GM04504 (cell line): ENCODE measurements around the gene IL3.

Source experiments
- DNase-seq: peaks from one replicate; pipeline ENCODE4 v3.0.0-alpha.2; 2012; ENCODE audit warnings: low read depth

The IL3 gene

DNA sequence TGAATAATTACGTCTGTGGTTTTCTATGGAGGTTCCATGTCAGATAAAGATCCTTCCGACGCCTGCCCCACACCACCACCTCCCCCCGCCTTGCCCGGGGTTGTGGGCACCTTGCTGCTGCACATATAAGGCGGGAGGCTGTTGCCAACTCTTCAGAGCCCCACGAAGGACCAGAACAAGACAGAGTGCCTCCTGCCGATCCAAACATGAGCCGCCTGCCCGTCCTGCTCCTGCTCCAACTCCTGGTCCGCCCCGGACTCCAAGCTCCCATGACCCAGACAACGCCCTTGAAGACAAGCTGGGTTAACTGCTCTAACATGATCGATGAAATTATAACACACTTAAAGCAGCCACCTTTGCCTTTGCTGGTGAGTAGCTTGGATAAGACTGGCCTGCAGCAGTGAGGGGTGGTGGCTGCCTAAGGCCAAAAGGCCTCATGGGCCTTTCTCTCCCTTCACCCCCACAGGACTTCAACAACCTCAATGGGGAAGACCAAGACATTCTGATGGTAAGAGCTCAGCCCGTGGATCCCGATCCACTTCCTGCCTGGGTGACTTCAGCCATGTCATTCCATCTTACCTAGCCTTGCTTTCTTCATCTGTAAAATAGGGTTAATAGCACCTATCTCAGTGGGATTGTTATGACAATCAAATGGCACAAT, at the start of gene IL3:
Gene IL3, plus strand, starts transcription at position 155 of the 661 bp plus-strand sequence. Its CDS starts 52 bp downstream, at position 207.
- no peak for DNase-seq

GRCh38 chr5:132010989-132011621, 49.4 kb upstream of the IL3 start:
- no peak for DNase-seq

GRCh38 chr5:132011622-132012343, 48.7 kb upstream of the IL3 start, which contains the start of gene ACSL6:
Gene ACSL6 (minus strand): TSS chr5:132011658. CDS start chr5:132011553, 105 bp downstream.
- no peak for DNase-seq

- DNase-seq = peak; percentile 23
Measured at GRCh38 chr5:132012371-132013005, 48.0 kb upstream of the IL3 start.

DNA sequence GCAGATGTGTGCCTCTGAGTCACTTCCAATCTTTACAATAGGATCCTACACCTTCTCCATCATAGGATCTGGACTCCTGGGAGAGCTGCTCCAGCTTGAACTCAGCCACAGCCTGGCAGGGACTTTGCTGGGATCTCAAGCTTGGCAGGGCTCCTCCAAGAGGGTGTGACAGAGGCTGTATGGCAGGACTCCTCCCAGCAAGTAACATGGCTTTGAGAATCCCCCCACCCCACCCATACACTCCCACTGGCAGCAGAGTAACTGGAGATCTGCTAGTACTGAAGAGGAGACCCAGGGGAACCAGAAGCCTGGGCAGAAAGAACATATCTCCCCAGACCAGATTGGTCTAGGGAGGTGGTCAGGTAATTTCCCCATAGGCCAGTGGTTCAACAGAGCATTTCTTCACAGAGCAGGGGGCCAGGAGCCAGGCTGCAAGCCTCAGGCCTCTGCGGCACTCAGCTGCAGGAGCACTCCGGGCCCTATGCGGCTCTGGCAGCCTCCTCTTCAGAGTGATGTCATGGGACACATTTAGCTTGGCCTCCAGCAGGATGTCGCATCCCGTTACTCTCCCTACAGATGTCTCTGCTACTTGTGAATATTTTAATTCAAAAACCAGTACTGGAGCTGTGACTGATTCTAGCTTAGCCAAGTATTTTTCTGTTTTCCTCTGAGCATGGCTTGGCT, 47.3 kb upstream of the IL3 start:
- no peak for DNase-seq

DNA sequence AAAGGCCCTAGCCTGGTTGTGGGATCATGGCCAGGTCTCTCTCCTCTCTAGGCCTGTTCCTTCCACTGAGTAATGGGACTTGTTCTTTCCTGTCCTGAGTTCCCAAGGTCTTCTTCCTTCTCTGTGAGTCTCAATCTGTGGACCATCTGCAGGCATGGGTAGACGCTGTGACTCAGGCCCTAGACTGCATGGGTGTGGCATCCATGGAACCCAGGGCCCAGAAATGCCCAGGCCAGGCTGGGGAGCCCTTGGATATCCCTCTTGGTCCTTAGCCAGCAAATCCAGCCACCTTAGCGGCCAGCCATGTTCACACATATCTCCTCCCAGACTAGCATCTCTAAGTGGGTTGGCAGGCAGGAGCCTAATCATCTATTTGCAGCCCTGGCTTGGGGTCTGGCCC, 46.7 kb upstream of the IL3 start:
- no peak for DNase-seq

- DNase-seq = no peak
Measured at GRCh38 chr5:132016721-132017250, 43.7 kb upstream of the IL3 start.

- DNase-seq = no peak
Measured at GRCh38 chr5:132017316-132017715, 43.1 kb upstream of the IL3 start.

- DNase-seq = no peak
Measured at GRCh38 chr5:132017738-132018625, 42.5 kb upstream of the IL3 start.

DNA sequence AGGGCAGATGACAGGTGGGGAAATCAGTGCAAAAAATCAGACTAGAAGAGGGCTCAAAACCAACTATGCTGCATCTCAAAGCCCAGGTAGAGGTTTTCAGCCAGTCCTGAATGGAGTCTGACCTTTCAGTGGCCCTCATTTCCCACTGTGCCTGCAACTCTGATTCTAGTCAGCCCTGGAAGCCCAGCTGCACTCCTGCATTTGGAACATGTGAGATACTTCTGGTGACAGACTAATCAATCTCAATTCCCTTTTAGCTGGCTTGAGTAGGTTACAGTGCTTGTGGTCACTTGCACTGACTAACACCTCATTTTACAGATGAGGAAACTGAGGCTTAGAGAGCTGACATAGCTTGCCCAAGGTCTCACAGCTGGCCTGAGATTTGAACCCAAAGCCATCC, 41.1 kb upstream of the IL3 start:
- DNase-seq = no peak

DNA sequence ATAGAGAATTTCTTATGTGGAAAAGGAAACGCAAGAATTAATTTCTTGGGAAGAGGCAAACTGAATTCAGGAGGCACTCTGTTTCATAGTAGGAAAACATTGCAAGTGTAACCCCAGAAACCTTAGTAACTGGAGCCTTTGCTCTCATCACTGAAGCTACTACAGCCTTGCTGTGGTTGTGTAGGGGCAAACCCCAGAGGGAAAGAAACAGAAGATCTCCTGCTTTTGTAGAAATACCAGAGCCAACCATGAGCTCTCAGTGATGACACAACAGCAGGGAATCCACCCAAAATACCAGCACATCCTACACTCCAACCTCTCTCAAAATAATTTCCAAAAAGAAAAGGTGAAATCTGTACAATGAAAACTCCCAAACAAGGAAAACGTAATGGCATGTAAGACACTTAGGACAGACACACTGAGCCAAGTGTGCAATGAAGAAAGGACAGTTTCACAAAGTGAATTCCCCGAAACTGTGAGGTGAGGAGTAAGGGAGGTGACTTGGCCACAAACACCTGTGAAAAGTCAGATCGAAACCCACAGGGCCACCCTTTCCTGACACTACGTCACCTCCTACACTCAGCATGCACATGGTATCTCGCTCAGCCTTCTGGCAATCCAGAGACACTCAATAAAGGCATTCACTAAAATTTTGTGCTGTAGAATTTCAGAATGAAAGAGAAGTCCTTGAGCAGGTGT, 40.4 kb upstream of the IL3 start:
- DNase-seq = no peak

- no peak for DNase-seq
Measured at GRCh38 chr5:132020568-132021339, 39.7 kb upstream of the IL3 start.

DNA sequence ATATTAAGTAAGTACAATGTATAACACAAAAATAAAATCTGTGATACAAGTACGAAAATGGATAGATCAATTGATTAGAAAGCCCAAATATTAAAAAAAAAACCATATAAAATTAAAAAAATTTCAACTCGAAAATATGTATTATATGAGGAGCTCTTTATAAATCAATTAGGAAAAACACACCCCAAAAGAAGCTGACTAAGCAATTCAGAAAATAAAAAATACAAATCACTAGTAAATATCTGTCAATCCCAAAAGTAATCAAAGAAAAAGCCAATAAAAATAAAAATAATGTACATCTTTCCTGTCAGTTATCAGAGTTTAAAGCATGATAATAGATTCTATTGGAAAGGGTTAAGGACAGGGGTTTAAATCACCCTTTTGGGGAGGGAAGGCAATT, 38.8 kb upstream of the IL3 start:
- no peak for DNase-seq

DNA sequence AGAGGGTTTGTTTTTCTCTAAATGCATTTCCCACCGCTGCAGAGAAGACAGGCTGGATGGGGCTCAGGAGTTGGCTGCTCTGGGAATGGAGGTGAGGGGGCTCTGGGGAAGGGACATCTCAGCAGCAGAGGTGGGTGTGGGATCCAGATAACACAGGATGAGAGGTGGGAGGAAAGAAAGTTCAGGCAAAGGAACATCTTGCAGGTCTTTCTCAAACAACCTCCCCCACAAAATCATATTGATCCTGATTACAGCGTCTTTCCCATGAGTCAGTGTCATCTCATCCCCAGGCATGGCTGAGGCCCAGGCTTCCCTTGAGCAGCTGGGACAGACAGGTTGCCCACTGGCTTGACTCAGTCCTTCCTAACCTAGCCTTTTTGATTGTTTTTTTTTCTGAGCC, 37.7 kb upstream of the IL3 start:
- no peak for DNase-seq

DNA sequence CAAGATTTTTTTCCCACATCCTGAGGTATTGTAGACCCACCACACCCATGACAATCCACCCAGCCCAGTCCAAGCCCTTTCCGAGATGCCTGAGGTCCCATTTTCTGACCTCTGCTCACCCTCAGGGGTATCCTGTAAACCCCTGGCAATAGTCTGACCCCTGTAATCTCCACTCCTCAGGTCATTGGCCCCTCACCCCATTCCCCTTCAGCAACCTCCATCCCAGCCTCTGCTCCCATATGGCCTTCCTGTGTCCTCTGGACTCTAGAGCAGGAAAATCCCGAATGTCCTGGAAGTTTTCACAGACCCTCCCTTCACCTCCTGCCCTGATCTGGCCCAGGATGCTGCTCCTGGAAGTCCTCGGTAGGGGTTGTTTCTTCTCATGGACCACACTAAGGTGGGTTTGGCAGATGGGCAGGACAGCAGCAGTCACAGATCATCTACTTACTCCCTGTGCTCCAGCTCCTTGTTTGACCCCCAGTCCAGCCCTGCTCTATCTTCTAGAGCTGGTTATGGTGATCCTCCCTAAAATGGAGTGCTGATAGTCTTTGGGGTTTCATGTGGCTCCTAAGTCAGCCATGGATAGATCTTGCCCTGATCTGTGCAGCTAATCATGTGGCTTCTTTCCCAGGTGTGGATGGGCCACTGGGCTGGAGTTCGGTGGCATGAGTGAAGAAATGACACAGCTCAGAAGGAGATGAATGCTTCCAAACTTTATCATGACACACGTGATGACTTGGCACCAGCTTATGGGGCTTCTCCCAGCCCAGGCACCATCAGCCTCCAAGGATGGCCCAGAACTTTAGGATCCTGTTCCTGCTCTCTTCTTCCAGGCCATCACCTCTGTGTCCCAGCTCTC, 37.0 kb upstream of the IL3 start:
- no peak for DNase-seq

DNA sequence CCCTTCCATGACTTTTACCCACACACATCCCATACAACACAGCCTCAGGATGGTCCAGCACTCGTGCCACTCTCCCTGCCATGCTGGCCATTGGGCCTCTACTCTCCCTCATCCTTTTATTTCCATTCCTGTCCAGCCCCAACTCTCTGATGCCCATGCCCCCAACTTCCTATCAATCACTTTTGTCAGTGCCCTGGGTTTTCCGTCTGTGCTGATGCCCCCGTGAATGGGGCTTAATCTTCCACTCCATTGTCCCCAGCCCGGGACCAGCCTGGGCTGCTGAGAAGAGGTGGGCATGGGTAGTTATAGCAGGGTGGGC, 36.4 kb upstream of the IL3 start:
- DNase-seq = no peak

GRCh38 chr5:132024789-132025402, 35.6 kb upstream of the IL3 start:
- DNase-seq = no peak

- no peak for DNase-seq
Measured at GRCh38 chr5:132025403-132025971, 35.0 kb upstream of the IL3 start.
